BLaER1 (cell line): ENCODE data around the gene MYMK.
A peak's percentile ranks its signal among the peaks of the same experiment; 100 is the strongest.

Source experiments
- H3K27ac ChIP-seq: shearing (Covaris generic); formaldehyde crosslinking; 2 replicates; pipeline ENCODE4 v1.8.1; 2022
- H3K27me3 ChIP-seq: shearing (Covaris generic); formaldehyde crosslinking; 2 replicates; pipeline ENCODE4 v1.8.1; 2022
- H3K36me3 ChIP-seq: shearing (Covaris generic); formaldehyde crosslinking; 2 replicates; pipeline ENCODE4 v1.8.1; 2022
- H3K4me1 ChIP-seq: shearing (Covaris generic); formaldehyde crosslinking; 2 replicates; pipeline ENCODE4 v1.8.1; 2022
- H3K4me2 ChIP-seq: shearing (Covaris generic); formaldehyde crosslinking; 2 replicates; pipeline ENCODE4 v1.8.1; 2022
- H3K4me3 ChIP-seq: shearing (Covaris generic); formaldehyde crosslinking; 2 replicates; pipeline ENCODE4 v1.8.1; 2022
- H3K9ac ChIP-seq: shearing (Covaris generic); formaldehyde crosslinking; 2 replicates; pipeline ENCODE4 v1.8.1; 2022
- H3K9me3 ChIP-seq: shearing (Covaris generic); formaldehyde crosslinking; 2 replicates; pipeline ENCODE4 v1.8.1; 2022
- H4K20me1 ChIP-seq: shearing (Covaris generic); formaldehyde crosslinking; 2 replicates; pipeline ENCODE4 v1.8.1; 2022
- Cebpa-rat ChIP-seq: shearing (Covaris generic); IDR thresholded peaks from 2 replicates; pipeline ENCODE4 v1.8.1; 2022

The MYMK gene

DNA sequence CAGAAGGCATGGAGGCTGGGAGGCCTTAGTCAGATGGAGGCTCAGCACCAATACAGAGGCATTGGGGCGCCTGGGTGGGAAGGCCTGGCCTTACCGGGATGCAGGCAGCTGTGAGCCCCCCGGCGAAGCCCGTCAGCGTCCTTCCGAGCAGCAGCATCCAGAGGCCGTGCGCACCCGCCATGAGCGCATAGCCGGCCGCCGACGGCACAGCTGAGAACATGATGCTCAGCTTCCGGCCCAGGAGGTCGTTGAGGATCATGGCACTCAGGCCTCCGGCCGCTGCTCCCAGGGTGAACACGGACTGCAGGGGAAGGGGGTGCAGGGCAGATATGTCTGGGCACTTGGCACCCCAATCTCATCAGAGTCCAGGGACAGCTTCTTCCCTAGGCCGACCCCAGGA, 47.8 kb downstream of the MYMK start:
- Histone ChIP-seq H3K9ac (no peak overlapping the region), H3K27ac (no peak overlapping the region), H3K4me2 (0 out of 2 replicates have a peak overlapping the region, but pooled peaks have one; percentile 99), H4K20me1 (peaks cover 31% of the 10 kb centered on the region), H3K4me3 (no peak overlapping the region), H3K4me1 (peaks cover 49% of the 10 kb centered on the region), H3K36me3 (peaks cover 47% of the 10 kb centered on the region), H3K9me3 (no peaks in the 10 kb centered on the region), H3K27me3 (no peaks in the 10 kb centered on the region)
- TF ChIP-seq Cebpa-rat, result no peak

- Histone ChIP-seq H4K20me1 (peaks cover 37% of the 10 kb centered on the region), H3K4me2 (0 out of 2 replicates have a peak overlapping the region, but pooled peaks have one; percentile 99), H3K27me3 (no peaks in the 10 kb centered on the region), H3K4me3 (no peak overlapping the region), H3K27ac (0 out of 2 replicates have a peak overlapping the region, but pooled peaks have one; percentile 14), H3K4me1 (peaks cover 49% of the 10 kb centered on the region), H3K9me3 (no peaks in the 10 kb centered on the region), H3K9ac (no peak overlapping the region), H3K36me3 (peaks cover 53% of the 10 kb centered on the region)
- no peak for TF ChIP-seq Cebpa-rat
These were observed 48.5 kb downstream of the MYMK start for GRCh38 chr9:133476036-133476931.

DNA sequence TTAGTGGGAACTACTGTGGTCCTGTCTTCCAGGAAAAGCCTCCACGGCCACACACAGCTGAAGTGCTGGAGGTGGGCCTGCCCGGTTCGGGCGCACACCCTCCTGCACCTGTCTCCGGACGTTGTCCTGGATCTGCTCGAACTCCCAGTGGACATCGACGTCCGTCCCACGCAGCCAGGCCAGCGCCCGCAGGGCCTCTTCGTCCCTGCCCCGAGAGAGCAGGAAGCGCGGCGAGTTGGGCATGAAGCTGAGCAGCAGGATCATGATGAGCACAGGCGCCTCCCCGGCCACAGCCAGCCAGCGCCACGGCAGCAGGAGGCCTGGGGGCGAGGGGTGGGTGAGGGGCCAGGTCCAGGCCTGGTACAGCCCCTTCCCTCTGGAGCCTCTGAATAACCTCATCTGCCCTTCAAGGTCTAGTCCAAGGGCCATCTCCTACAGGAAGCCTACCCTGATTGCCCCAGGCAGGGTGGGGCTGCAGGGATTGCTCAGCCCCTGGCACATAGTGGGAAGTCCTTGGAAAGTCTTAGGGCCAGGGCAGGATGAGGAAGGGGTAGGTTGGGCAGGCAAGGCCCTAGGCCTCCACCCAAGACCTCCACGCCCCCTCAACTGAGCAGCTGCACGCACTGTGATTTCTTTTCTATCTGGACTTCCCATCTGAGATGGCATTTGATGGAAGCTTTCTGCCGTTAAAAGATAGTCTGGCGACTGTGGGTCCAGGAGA, 49.3 kb downstream of the MYMK start:
- no peak overlapping the region for H3K4me3 ChIP-seq
- peak overlapping the region; percentile 55; the same call in 1 of the 2 replicates for H3K27ac ChIP-seq
- H3K9me3 ChIP-seq, result no peaks in the 10 kb centered on the region
- peaks cover 62% of the 10 kb centered on the region for H3K36me3 ChIP-seq
- H4K20me1 ChIP-seq, result peaks cover 41% of the 10 kb centered on the region
- peaks cover 49% of the 10 kb centered on the region for H3K4me1 ChIP-seq
- TF ChIP-seq Cebpa-rat, result no peak
- H3K9ac ChIP-seq, result no peak overlapping the region
- H3K4me2 ChIP-seq, result no peak overlapping the region
- H3K27me3 ChIP-seq, result no peaks in the 10 kb centered on the region

GRCh38 chr9:133474853-133475252, 49.9 kb downstream of the MYMK start:
- Histone ChIP-seq H3K4me3 (no peak overlapping the region), H3K27me3 (no peaks in the 10 kb centered on the region), H3K9me3 (no peaks in the 10 kb centered on the region), H3K4me1 (peaks cover 49% of the 10 kb centered on the region), H4K20me1 (peaks cover 44% of the 10 kb centered on the region), H3K4me2 (peak overlapping the region; percentile 65), H3K27ac (peak overlapping the region; percentile 55), H3K36me3 (peaks cover 68% of the 10 kb centered on the region), H3K9ac (peak overlapping the region; percentile 34; the same call in 1 of the 2 replicates)
- TF ChIP-seq Cebpa-rat, result no peak

DNA sequence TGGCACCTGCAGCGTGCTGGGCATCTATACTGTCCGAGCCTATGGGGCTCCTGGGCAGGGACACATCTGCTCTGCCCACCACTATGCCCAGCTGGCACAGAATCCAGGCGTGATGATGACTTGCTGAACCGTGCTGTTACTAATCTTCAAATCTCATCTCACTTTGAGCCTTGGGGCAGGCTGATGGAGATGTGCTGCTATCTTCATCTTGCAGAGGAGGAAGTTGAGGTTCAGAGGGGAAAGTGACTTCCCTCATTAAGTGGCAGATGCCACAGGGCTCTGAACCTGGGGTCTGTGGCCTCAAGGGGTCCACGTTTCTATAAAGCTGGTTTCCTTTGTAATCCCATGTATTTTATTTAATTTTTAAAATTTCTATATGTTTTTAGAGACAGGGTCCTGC, 50.5 kb downstream of the MYMK start:
- H3K36me3 ChIP-seq, result peaks cover 74% of the 10 kb centered on the region
- TF ChIP-seq Cebpa-rat, result no peak

DNA sequence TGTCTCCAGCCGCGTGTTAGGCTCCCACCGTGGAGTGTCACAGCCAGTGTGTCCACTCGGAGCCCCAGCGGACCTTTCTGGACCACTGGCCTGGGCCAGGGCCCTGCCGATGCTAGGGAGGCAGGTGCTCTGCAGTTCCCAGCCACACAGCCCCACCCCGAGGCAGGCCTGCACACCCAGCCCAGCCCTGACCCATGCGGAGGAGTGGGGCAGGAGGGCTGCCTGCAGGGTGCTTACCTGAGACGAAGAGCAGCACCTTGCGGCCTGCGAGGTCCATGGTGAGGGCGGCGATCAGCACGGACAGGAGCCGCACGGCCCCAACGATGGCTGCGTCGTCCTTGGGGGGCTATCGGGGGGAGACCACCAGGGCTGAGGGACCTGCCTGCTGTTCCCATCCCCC, 51.0 kb downstream of the MYMK start:
- Histone ChIP-seq H3K4me1 (peaks cover 42% of the 10 kb centered on the region), H3K4me2 (peak overlapping the region; percentile 65), H3K27me3 (no peaks in the 10 kb centered on the region), H3K9me3 (no peaks in the 10 kb centered on the region), H3K9ac (0 out of 2 replicates have a peak overlapping the region, but pooled peaks have one; percentile 34), H4K20me1 (peaks cover 44% of the 10 kb centered on the region), H3K4me3 (no peak overlapping the region), H3K27ac (peak overlapping the region; percentile 55; the same call in 1 of the 2 replicates), H3K36me3 (peaks cover 78% of the 10 kb centered on the region)
- TF ChIP-seq Cebpa-rat, result no peak

More for the DNA sequence above, 50.5 kb downstream of the MYMK start:
- Histone ChIP-seq H3K27ac (peak overlapping the region; percentile 55), H3K9me3 (no peaks in the 10 kb centered on the region), H3K27me3 (no peaks in the 10 kb centered on the region), H3K4me2 (peak overlapping the region; percentile 65), H4K20me1 (peaks cover 44% of the 10 kb centered on the region), H3K4me1 (peaks cover 43% of the 10 kb centered on the region), H3K9ac (0 out of 2 replicates have a peak overlapping the region, but pooled peaks have one; percentile 34), H3K4me3 (no peak overlapping the region)

GRCh38 chr9:133472753-133473378, 51.9 kb downstream of the MYMK start:
- Histone ChIP-seq H3K9me3 (no peaks in the 10 kb centered on the region), H3K9ac (no peak overlapping the region), H3K27me3 (no peaks in the 10 kb centered on the region), H4K20me1 (peaks cover 39% of the 10 kb centered on the region), H3K4me3 (no peak overlapping the region), H3K4me1 (peaks cover 33% of the 10 kb centered on the region), H3K36me3 (peaks cover 85% of the 10 kb centered on the region), H3K4me2 (no peak overlapping the region), H3K27ac (0 out of 2 replicates have a peak overlapping the region, but pooled peaks have one; percentile 4)
- TF ChIP-seq Cebpa-rat, result no peak

- Histone ChIP-seq H3K4me2 (no peak overlapping the region), H3K4me3 (no peak overlapping the region), H3K36me3 (peaks cover 91% of the 10 kb centered on the region), H3K4me1 (peaks cover 27% of the 10 kb centered on the region), H4K20me1 (peaks cover 33% of the 10 kb centered on the region), H3K9ac (no peak overlapping the region), H3K9me3 (no peaks in the 10 kb centered on the region), H3K27me3 (no peaks in the 10 kb centered on the region), H3K27ac (no peak overlapping the region)
- no peak for TF ChIP-seq Cebpa-rat
These were observed 52.5 kb downstream of the MYMK start for GRCh38 chr9:133472277-133472645.

DNA sequence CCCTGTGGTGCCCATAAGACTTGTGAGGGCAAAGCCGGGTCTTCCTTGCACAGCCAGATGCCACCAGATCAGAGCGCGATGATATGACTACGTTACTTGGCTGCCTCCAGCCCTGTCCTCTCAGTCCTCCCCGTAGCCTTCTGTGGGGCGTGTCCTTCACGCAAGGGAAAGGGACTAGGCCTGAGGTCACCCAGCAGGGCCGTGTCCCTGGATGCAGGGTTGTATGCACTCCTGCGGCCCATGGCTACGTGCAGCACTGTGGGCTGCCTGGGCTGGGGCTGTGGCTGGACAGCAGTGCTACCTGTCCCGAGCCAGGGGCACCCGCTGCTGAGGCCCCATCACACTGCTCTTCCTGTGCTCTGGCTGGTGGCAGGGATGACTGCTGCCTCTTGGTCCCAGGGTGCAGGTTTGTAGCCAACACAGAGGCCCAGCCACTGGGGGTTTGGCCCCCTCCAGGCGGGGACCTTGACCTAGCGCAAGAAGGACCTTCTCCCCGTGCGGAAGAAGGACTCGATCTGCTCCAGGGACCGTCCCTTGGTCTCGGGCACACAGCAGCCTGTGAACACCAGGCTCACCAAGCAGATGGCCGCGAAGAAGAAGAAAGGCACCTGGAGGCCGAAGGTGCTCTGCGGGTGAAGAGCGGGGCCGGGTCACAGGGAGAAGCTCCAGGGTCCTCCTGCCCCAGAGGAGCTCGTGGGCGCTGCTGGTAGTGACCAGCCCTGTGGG, 53.0 kb downstream of the MYMK start:
- Histone ChIP-seq H3K27me3 (no peaks in the 10 kb centered on the region), H3K27ac (no peak overlapping the region), H3K4me3 (no peak overlapping the region), H4K20me1 (peaks cover 28% of the 10 kb centered on the region), H3K4me1 (peaks cover 21% of the 10 kb centered on the region), H3K9me3 (no peaks in the 10 kb centered on the region), H3K4me2 (no peak overlapping the region), H3K36me3 (peaks cover 86% of the 10 kb centered on the region), H3K9ac (no peak overlapping the region)
- TF ChIP-seq Cebpa-rat, result no peak
